ENCODE data around the gene RIMS4. TPM values are rescaled to one million over a fixed set of nuclear protein-coding genes. Genes with fewer than 3 reads are reported as not detected.

Gene RIMS4
- total and polyA plus RNA-seq, 2 of the 13 experiments (the other 11 are each of a cell fraction or from before 2014, with no cell fraction given) = 0.01 to 0.07 TPM

GRCh38 chr20:44805335-44805978, 4.9 kb downstream of the RIMS4 start:
- no peaks in the 10 kb centered on the region for H3K36me3 ChIP-seq (replicated peaks in 1 of 2; ENCODE audit: control insufficient read depth in 1 of 2, insufficient read depth in 2 of 2, low read length in 2 of 2)
- FAIRE-seq (no peak), ATAC-seq (no peak), DNase-seq (ENCODE audit: low spot score) (no peak)
- H3K9ac ChIP-seq (ENCODE audit: insufficient read depth, low read depth, low read length) = no peak overlapping the region
- H3K9me3 ChIP-seq (ENCODE audit: low read length) = no peaks in the 10 kb centered on the region
- in situ Hi-C loops (cut with HindIII; ENCODE audit: extremely low pct_ligation_motif_present, low pct_unique_long_range_greater_than_20kb) = no loop called here
- intact Hi-C loops (cut with micrococcal nuclease; ENCODE audit: unreplicated experiment) = no loop called here
- H3K79me2 ChIP-seq (ENCODE audit: insufficient read depth, low read length) = no peaks in the 10 kb centered on the region
- TF ChIP-seq EP300 (IDR thresholded peaks at IDR 0.05; ENCODE audit: low read depth in 2 of 2, low read length in 2 of 2) (no peak), EP300 (CRISPR knock-in tag; IDR thresholded peaks at IDR 0.05; ENCODE audit: borderline replicate concordance) (no peak), CTCF (CRISPR knock-in tag; IDR thresholded peaks at IDR 0.05) (no peak), ZBTB10 (CRISPR knock-in tag; IDR thresholded peaks at IDR 0.05; ENCODE audit: borderline replicate concordance) (no peak), ZBTB3 (CRISPR knock-in tag; IDR thresholded peaks at IDR 0.05; ENCODE audit: borderline replicate concordance, low read depth) (no peak), SYNCRIP (IDR thresholded peaks at IDR 0.05; ENCODE audit: insufficient read depth, low read depth, low read length) (no peak), ZNF772 (CRISPR knock-in tag; IDR thresholded peaks at IDR 0.05) (no peak)
- no TSS peak for BruUV-seq (replicated peaks)
- H3K4me2 ChIP-seq (ENCODE audit: low read depth, low read length) = no peak overlapping the region
- no peak overlapping the region for H3K27ac ChIP-seq (ENCODE audit: extremely low read length, insufficient read depth, low read length)
- no peaks in the 10 kb centered on the region for H4K20me1 ChIP-seq (ENCODE audit: insufficient read depth, low read length)
- ChIA-PET CTCF (ENCODE audit: low intra/inter-chr PET ratio, low total read pairs) (no interaction called here), POLR2A (no interaction called here)
- H2AFZ ChIP-seq (ENCODE audit: low read length) = no peak overlapping the region
- WGBS (ENCODE audit: low lambda C conversion rate) = 25% methylated on average over 9 of the region's 9 CpGs
- 0 out of 2 replicates have a peak, but pooled peaks cover 6% of the 10 kb centered on the region for H3K4me1 ChIP-seq (ENCODE audit: insufficient read depth, low read length)
- no peak overlapping the region for H3K4me3 ChIP-seq (replicated peaks in 1 of 3; ENCODE audit: insufficient read depth in 1 of 3, low read depth in 2 of 3, low read length in 3 of 3)
- H3K27me3 ChIP-seq (ENCODE audit: control insufficient read depth in 1 of 2, insufficient read depth in 2 of 2, low read length in 2 of 2) = peaks cover 0 to 46% of the 10 kb centered on the region in 2 experiments; a peak in 4 of 5 replicates
